ENCODE results near the gene GPR50.
A peak's percentile ranks its signal among the peaks of the same experiment; 100 is the strongest.

Gene GPR50

DNA sequence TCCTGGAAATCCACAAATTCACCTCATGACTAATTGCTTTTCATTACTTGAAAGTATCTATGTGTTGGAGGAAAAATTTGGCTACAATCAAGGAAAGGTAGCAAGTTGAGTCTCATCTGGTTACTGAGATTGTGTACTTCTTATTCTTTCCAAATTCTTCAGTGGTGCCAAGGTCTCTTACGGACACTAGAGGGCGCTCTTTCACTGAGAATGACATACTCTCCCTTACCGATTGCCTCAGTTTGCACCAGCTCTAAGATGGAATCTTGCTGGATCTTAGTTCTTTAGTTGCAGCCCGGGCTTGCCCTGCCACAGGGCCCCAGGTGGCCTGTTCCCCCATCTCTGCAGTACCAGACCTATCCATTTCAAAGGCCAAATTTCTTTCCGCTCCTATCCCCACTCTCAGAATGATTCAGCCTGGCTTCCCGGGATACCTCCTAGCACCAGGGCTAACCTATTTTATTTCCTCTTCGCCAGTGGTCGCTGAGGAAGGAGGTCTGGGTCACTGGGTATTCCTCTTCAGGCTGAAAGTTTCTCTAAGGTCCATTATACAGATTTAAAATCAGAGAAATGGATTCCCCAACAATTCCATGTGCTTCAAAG, 24.6 kb upstream of the GPR50 start:
- ChIA-PET CTCF (interaction anchor here (0.6 to 3.6 kb wide), 13 partner anchors 9 to 1481 kb away, joined by 3 to 48 read pairs (median 4); no protein-coding TSS in a partner anchor), POLR2A (no interaction called here)
- Histone ChIP-seq H3K27ac (ENCODE audit: extremely low read depth, low read depth, low read length) (no peak overlapping the region), H3K4me1 (ENCODE audit: control insufficient read depth, insufficient read depth, low read length) (no peaks in the 10 kb centered on the region), H3K9me3 (ENCODE audit: control insufficient read depth, insufficient read depth, low read depth, low read length) (no peaks in the 10 kb centered on the region), H3K4me3 (ENCODE audit: low read depth, low read length) (no peak overlapping the region), H3K36me3 (ENCODE audit: control insufficient read depth in 2 of 2, insufficient read depth in 1 of 2, low read length in 2 of 2) (no peaks in the 10 kb centered on the region)
- TF ChIP-seq ZNF654 (tag by site-specific recombination; IDR thresholded peaks at IDR 0.05; ENCODE audit: low read depth), result peak; percentile 100
- TF ChIP-seq, protein P1, sequence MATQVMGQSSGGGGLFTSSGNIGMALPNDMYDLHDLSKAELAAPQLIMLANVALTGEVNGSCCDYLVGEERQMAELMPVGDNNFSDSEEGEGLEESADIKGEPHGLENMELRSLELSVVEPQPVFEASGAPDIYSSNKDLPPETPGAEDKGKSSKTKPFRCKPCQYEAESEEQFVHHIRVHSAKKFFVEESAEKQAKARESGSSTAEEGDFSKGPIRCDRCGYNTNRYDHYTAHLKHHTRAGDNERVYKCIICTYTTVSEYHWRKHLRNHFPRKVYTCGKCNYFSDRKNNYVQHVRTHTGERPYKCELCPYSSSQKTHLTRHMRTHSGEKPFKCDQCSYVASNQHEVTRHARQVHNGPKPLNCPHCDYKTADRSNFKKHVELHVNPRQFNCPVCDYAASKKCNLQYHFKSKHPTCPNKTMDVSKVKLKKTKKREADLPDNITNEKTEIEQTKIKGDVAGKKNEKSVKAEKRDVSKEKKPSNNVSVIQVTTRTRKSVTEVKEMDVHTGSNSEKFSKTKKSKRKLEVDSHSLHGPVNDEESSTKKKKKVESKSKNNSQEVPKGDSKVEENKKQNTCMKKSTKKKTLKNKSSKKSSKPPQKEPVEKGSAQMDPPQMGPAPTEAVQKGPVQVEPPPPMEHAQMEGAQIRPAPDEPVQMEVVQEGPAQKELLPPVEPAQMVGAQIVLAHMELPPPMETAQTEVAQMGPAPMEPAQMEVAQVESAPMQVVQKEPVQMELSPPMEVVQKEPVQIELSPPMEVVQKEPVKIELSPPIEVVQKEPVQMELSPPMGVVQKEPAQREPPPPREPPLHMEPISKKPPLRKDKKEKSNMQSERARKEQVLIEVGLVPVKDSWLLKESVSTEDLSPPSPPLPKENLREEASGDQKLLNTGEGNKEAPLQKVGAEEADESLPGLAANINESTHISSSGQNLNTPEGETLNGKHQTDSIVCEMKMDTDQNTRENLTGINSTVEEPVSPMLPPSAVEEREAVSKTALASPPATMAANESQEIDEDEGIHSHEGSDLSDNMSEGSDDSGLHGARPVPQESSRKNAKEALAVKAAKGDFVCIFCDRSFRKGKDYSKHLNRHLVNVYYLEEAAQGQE (tag by site-specific recombination; IDR thresholded peaks at IDR 0.05), result no peak
- peak; percentile 59; the same call in 1 of the 2 replicates for TF ChIP-seq ZNF660 (tag by site-specific recombination; IDR thresholded peaks at IDR 0.05)
- TF ChIP-seq, protein P2, sequence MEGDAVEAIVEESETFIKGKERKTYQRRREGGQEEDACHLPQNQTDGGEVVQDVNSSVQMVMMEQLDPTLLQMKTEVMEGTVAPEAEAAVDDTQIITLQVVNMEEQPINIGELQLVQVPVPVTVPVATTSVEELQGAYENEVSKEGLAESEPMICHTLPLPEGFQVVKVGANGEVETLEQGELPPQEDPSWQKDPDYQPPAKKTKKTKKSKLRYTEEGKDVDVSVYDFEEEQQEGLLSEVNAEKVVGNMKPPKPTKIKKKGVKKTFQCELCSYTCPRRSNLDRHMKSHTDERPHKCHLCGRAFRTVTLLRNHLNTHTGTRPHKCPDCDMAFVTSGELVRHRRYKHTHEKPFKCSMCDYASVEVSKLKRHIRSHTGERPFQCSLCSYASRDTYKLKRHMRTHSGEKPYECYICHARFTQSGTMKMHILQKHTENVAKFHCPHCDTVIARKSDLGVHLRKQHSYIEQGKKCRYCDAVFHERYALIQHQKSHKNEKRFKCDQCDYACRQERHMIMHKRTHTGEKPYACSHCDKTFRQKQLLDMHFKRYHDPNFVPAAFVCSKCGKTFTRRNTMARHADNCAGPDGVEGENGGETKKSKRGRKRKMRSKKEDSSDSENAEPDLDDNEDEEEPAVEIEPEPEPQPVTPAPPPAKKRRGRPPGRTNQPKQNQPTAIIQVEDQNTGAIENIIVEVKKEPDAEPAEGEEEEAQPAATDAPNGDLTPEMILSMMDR (tag by site-specific recombination; IDR thresholded peaks at IDR 0.05), result peak; percentile 81
- TF ChIP-seq ZNF544 (tag by site-specific recombination; IDR thresholded peaks at IDR 0.05), result no peak

DNA sequence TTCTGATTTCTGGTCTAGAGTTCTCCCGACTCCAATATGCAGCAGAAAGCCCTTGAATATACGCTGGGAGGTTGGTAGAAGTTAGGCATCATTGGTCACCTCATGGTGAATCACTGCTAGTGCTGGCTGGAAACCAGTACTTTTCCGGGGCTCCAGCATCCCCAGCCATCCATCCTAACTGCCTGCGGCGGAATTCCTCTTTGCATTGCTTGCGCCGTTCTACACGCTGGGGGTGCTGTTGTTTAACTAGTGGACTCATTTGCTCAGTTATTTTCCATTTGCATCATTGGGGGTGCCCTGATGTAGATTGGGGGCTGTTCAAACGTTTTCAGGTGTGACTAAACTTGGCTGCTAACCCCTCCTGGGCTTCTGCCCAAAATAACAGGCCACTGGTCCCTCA, 23.3 kb upstream of the GPR50 start:
- no peaks in the 10 kb centered on the region for H3K4me1 ChIP-seq (ENCODE audit: control insufficient read depth, insufficient read depth, low read length)
- POLR2A ChIA-PET, result no interaction called here
- H3K27ac ChIP-seq (ENCODE audit: extremely low read depth, low read depth, low read length), result no peak overlapping the region
- no peaks in the 10 kb centered on the region for H3K36me3 ChIP-seq (ENCODE audit: control insufficient read depth in 2 of 2, insufficient read depth in 1 of 2, low read length in 2 of 2)
- CTCF ChIA-PET, result no interaction called here
- no peak overlapping the region for H3K4me3 ChIP-seq (ENCODE audit: low read depth, low read length)
- no peaks in the 10 kb centered on the region for H3K9me3 ChIP-seq (ENCODE audit: control insufficient read depth, insufficient read depth, low read depth, low read length)
- TF ChIP-seq ZNF654 (tag by site-specific recombination; IDR thresholded peaks at IDR 0.05; ENCODE audit: low read depth) (0 out of 2 replicates have a peak, but pooled peaks have one; percentile 12), ZNF324 (tag by site-specific recombination; IDR thresholded peaks at IDR 0.05) (no peak)

DNA sequence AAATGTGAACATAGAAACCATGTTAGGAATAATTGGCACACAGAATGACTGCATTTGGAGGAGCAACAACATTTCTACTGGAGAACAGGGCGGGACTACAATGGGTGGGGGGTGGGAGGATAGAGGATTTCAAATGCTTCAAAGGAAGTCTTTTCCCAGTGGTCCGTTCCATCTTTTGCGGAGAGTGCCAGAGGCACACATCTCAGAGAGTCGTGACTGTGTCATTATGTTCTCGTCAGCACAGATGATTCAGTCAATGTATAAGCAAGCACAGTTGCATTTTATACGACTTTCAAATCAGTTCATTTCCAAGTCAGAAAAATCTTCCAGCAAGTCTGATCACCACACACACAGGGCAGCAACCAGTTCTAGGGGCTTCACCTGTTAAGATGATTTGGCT, 22.7 kb upstream of the GPR50 start:
- no peak for TF ChIP-seq SETDB1 (IDR thresholded peaks at IDR 0.05; ENCODE audit: insufficient read length, low read length)
- TF ChIP-seq ZNF302 (tag by site-specific recombination; IDR thresholded peaks at IDR 0.05; ENCODE audit: low read depth), result no peak
- no peak for TF ChIP-seq ZEB2 (tag by site-specific recombination; IDR thresholded peaks at IDR 0.05)
- no peak for TF ChIP-seq ZNF292 (tag by site-specific recombination; IDR thresholded peaks at IDR 0.05; ENCODE audit: borderline replicate concordance, low read depth)
- TF ChIP-seq ZNF248 (tag by site-specific recombination; IDR thresholded peaks at IDR 0.05), result no peak
- TF ChIP-seq ZNF391 (tag by site-specific recombination; IDR thresholded peaks at IDR 0.05; ENCODE audit: borderline replicate concordance, low read depth), result no peak
- TF ChIP-seq ZNF157 (tag by site-specific recombination; IDR thresholded peaks at IDR 0.05), result no peak
- no peak overlapping the region for H3K27ac ChIP-seq (ENCODE audit: extremely low read depth, low read depth, low read length)
- no peaks in the 10 kb centered on the region for H3K4me1 ChIP-seq (ENCODE audit: control insufficient read depth, insufficient read depth, low read length)
- no peak overlapping the region for H3K4me3 ChIP-seq (ENCODE audit: low read depth, low read length)
- no peaks in the 10 kb centered on the region for H3K9me3 ChIP-seq (ENCODE audit: control insufficient read depth, insufficient read depth, low read depth, low read length)
- no peaks in the 10 kb centered on the region for H3K36me3 ChIP-seq (ENCODE audit: control insufficient read depth in 2 of 2, insufficient read depth in 1 of 2, low read length in 2 of 2)
- POLR2A ChIA-PET, result no interaction called here
- CTCF ChIA-PET, result interaction anchor here (0.7 to 1.6 kb wide), 3 partner anchors 206 to 529 kb away, joined by 3 to 4 read pairs (median 4); no protein-coding TSS in a partner anchor
